Colonic mucosa (tissue), 4 donors: ENCODE data around the gene TOR1A. TPM values are rescaled to one million over a fixed set of nuclear protein-coding genes. Genes with fewer than 3 reads are reported as not detected.

Experiments
- DNase-seq: peaks from one replicate; pipeline ENCODE4 v3.0.0-alpha.2; 2020
- H3K27ac ChIP-seq: fragments of 200-600 bp; one replicate; pipeline ENCODE4 v1.8.0; 2021
- H3K27me3 ChIP-seq: fragments of 200-600 bp; one replicate; pipeline ENCODE4 v1.8.0; 2021
- H3K36me3 ChIP-seq: fragments of 200-600 bp; one replicate; pipeline ENCODE4 v1.8.0; 2021
- H3K4me1 ChIP-seq: fragments of 200-600 bp; one replicate; pipeline ENCODE4 v1.8.0; 2021; ENCODE audit warnings: mild to moderate bottlenecking
- H3K4me3 ChIP-seq: fragments of 200-600 bp; one replicate; pipeline ENCODE4 v1.8.0; 2021
- H3K9ac ChIP-seq, 2 donors: one replicate each; pipeline ENCODE4 v1.7.0; 2013; ENCODE audit warnings: control low read depth in 2 of 2, low read depth in 2 of 2, low read length in 2 of 2
- H3K9me3 ChIP-seq: fragments of 200-600 bp; one replicate; pipeline ENCODE4 v1.8.0; 2021
- CTCF ChIP-seq: fragments of 200-600 bp; IDR thresholded peaks from one replicate; pipeline ENCODE4 v1.8.0; 2022; ENCODE audit warnings: antibody characterized with exemption, mild to moderate bottlenecking
- intact Hi-C: fragments of 100-400 bp; cut with DNase I; formaldehyde crosslinking; loops from one replicate; pipeline ENCODE4 v1.14.1; 2022
- total RNA-seq, 2 donors: library from RNA; stranded (reverse); fragmentation: NEBNext Ultra II Directional in 1 of 2; extraction: Animal tissue kit (Norgen Biotek cat#: 25700) in 1 of 2; gene quantifications; one replicate each; pipeline ENCODE4 v1.2.1, GENCODE V29; 2021
- donor health status: healthy.
- donor health status: DM: no; HTN: no; CAD: no.
- donor health status: DM: no; HTN: no; CAD: no.

TOR1A gene
- total RNA-seq, 2 donors from 2014 or later: 31.0 to 31.1 TPM

- intact Hi-C loops: no loop called here
- no peak for DNase-seq
- no peak overlapping the region for H3K27ac ChIP-seq
- no peaks in the 10 kb centered on the region for H3K36me3 ChIP-seq
- no peaks in the 10 kb centered on the region for H3K27me3 ChIP-seq
- H3K9me3 ChIP-seq: no peaks in the 10 kb centered on the region
- no peak overlapping the region for H3K4me3 ChIP-seq
- no peak for TF ChIP-seq CTCF
- no peak overlapping the region for H3K9ac ChIP-seq
- no peaks in the 10 kb centered on the region for H3K4me1 ChIP-seq
Measured at GRCh38 chr9:129858167-129858962, 34.4 kb upstream of the TOR1A start.

- no peak for TF ChIP-seq CTCF
- intact Hi-C loops: no loop called here
- Histone ChIP-seq H3K9me3 (no peaks in the 10 kb centered on the region), H3K36me3 (no peaks in the 10 kb centered on the region), H3K9ac (no peak overlapping the region), H3K27ac (no peak overlapping the region), H3K27me3 (no peaks in the 10 kb centered on the region), H3K4me3 (no peak overlapping the region), H3K4me1 (no peaks in the 10 kb centered on the region)
- DNase-seq: no peak
Measured at GRCh38 chr9:129857207-129857606, 33.3 kb upstream of the TOR1A start.

- Histone ChIP-seq H3K4me3 (no peak overlapping the region), H3K9ac (no peak overlapping the region), H3K4me1 (no peaks in the 10 kb centered on the region), H3K27ac (no peak overlapping the region), H3K27me3 (no peaks in the 10 kb centered on the region), H3K36me3 (no peaks in the 10 kb centered on the region), H3K9me3 (no peaks in the 10 kb centered on the region)
- intact Hi-C loops: no loop called here
- DNase-seq: no peak
- TF ChIP-seq CTCF: no peak
Measured at GRCh38 chr9:129854588-129855110, 30.7 kb upstream of the TOR1A start.

- Histone ChIP-seq H3K27ac (no peak overlapping the region), H3K36me3 (no peaks in the 10 kb centered on the region), H3K27me3 (no peaks in the 10 kb centered on the region), H3K4me3 (no peak overlapping the region), H3K9ac (no peak overlapping the region), H3K9me3 (no peaks in the 10 kb centered on the region), H3K4me1 (no peaks in the 10 kb centered on the region)
- TF ChIP-seq CTCF: no peak
- intact Hi-C loops: no loop called here
- no peak for DNase-seq
Measured at GRCh38 chr9:129853614-129854013, 29.7 kb upstream of the TOR1A start.

- DNase-seq: no peak
- H3K9ac ChIP-seq: no peak overlapping the region
- H3K27ac ChIP-seq: no peak overlapping the region
- H3K36me3 ChIP-seq: no peaks in the 10 kb centered on the region
- H3K27me3 ChIP-seq: no peaks in the 10 kb centered on the region
- H3K9me3 ChIP-seq: no peaks in the 10 kb centered on the region
- H3K4me3 ChIP-seq: no peak overlapping the region
- intact Hi-C loops: no loop called here
- no peak for TF ChIP-seq CTCF
- H3K4me1 ChIP-seq: no peaks in the 10 kb centered on the region
Measured at GRCh38 chr9:129852579-129852978, 28.6 kb upstream of the TOR1A start.
